LNCAP (cell line): ENCODE results near the gene HS3ST4.

ENCODE experiments used
- TF ChIP-seq, protein P1 (sequence below): fragments of 450-650 bp; IDR thresholded peaks from 2 replicates; pipeline ENCODE4 v1.5.1; 2017; ENCODE audit warnings: mild to moderate bottlenecking

HS3ST4 gene

GRCh38 chr16:26133416-26134093, 441.8 kb downstream of the HS3ST4 start:
- TF ChIP-seq, protein P1, sequence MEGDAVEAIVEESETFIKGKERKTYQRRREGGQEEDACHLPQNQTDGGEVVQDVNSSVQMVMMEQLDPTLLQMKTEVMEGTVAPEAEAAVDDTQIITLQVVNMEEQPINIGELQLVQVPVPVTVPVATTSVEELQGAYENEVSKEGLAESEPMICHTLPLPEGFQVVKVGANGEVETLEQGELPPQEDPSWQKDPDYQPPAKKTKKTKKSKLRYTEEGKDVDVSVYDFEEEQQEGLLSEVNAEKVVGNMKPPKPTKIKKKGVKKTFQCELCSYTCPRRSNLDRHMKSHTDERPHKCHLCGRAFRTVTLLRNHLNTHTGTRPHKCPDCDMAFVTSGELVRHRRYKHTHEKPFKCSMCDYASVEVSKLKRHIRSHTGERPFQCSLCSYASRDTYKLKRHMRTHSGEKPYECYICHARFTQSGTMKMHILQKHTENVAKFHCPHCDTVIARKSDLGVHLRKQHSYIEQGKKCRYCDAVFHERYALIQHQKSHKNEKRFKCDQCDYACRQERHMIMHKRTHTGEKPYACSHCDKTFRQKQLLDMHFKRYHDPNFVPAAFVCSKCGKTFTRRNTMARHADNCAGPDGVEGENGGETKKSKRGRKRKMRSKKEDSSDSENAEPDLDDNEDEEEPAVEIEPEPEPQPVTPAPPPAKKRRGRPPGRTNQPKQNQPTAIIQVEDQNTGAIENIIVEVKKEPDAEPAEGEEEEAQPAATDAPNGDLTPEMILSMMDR: no peak

DNA sequence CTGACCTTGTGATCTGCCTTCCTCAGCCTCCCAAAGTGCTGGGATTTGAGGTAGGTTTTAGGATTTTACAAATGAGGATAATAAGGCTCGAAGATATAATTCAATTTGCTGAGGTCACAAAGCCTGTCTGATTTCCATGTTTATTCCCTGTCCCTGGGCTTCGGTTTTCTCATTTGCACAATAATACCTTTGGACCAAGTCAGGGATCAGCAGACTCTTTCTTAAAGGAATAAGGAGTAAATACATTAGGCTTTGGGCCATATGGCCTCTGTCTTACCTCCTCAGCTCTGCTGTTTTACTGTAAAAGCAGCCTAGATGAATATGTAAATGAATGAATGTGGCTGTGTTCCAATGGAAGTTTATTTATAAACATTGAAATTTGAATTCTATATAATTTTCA, 442.8 kb downstream of the HS3ST4 start:
- TF ChIP-seq, protein P1: no peak

- TF ChIP-seq, protein P1: no peak
These were observed 446.2 kb downstream of the HS3ST4 start for GRCh38 chr16:26137956-26138355.

GRCh38 chr16:26139091-26139490, 447.3 kb downstream of the HS3ST4 start:
- TF ChIP-seq, protein P1: no peak

DNA sequence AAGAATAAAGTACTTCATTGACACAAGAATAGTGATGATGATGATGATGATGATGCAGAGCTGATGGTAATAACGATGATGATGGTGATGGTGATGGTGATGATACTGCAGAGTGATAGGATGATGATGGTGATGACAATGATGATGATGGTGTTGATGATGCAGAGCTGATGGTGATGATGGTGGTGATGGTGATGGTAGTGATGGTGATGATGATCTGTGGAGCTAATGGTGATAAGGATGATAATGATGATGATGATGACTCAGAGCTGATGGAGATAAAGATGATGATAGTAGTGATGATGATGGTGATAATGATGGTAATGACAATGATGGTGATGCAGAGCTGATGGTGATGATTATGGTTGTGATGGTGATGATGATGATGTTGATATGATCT, 448.1 kb downstream of the HS3ST4 start:
- TF ChIP-seq, protein P1: no peak

- TF ChIP-seq, protein P1: no peak
These were observed 457.8 kb downstream of the HS3ST4 start for GRCh38 chr16:26149364-26150190.

- TF ChIP-seq, protein P1: no peak
These were observed 463.5 kb downstream of the HS3ST4 start for GRCh38 chr16:26155221-26155620.
